HepG2 (cell line): Measurements from ENCODE around the gene ID3. TPM values are rescaled to one million over a fixed set of nuclear protein-coding genes. Genes with fewer than 3 reads are reported as not detected.

Source experiments
- KLF12 ChIP-seq: sonication (generic); formaldehyde crosslinking; IDR thresholded peaks from 2 replicates; pipeline ENCODE4 v1.4.0; 2020; ENCODE audit warnings: missing genetic modification reagents, borderline replicate concordance
- LCORL ChIP-seq, 2 experiments: fragments of 450-650 bp in 1 of 2; sonication (generic) in 1 of 2; formaldehyde crosslinking in 1 of 2; IDR thresholded peaks; 2 replicates each; pipeline versions ENCODE4 v1.5.0 to v1.6.1; 2017 to 2020; ENCODE audit warnings: antibody characterized with exemption in 1 of 2, missing genetic modification reagents in 1 of 2
- MEF2D ChIP-seq: sonication (generic); formaldehyde crosslinking; IDR thresholded peaks from 2 replicates; pipeline ENCODE4 v1.5.1; 2020; ENCODE audit warnings: mild to moderate bottlenecking, missing genetic modification reagents
- PHF20 ChIP-seq: sonication (generic); formaldehyde crosslinking; IDR thresholded peaks from 2 replicates; pipeline ENCODE4 v1.5.0; 2020; ENCODE audit warnings: mild to moderate bottlenecking, missing genetic modification reagents
- ZBTB20 ChIP-seq: sonication (generic); formaldehyde crosslinking; IDR thresholded peaks from 2 replicates; pipeline ENCODE4 v1.8.1; 2023; ENCODE audit warnings: missing genetic modification reagents, low read depth, mild to moderate bottlenecking, borderline replicate concordance
- ZC3H13 ChIP-seq: sonication (generic); formaldehyde crosslinking; IDR thresholded peaks from 2 replicates; pipeline ENCODE4 v1.8.1; 2023; ENCODE audit warnings: mild to moderate bottlenecking, missing genetic modification reagents, moderate library complexity
- ZNF441 ChIP-seq: sonication (generic); formaldehyde crosslinking; IDR thresholded peaks from 2 replicates; pipeline ENCODE4 v1.7.0; 2021; ENCODE audit warnings: missing genetic modification reagents, borderline replicate concordance
- ZNF629 ChIP-seq: sonication (generic); formaldehyde crosslinking; conservative IDR thresholded peaks from 2 replicates; pipeline ENCODE4 v1.5.0; 2020; ENCODE audit warnings: missing genetic modification reagents
- ZZZ3 ChIP-seq: sonication (generic); formaldehyde crosslinking; IDR thresholded peaks from 2 replicates; pipeline ENCODE4 v1.4.0; 2020; ENCODE audit warnings: missing genetic modification reagents, mild to moderate bottlenecking, borderline replicate concordance
- polyA plus RNA-seq, 8 experiments: library from polyadenylated mRNA; depleted of rRNA in 3 of 8; stranded (reverse) in 7 of 8; unstranded in 1 of 8; fragments of >200 nt; fragmentation: Illumina TruSeq in 4 of 8; extraction: Trizol in 4 of 8; gene quantifications; 2 replicates each; pipeline versions ENCODE4 v1.2.1 to v1.2.3, GENCODE V29; 2011 to 2016; ENCODE audit warnings: low read depth in 4 of 8, missing spikeins in 1 of 8, mixed read lengths in 1 of 8; ENCODE audit not compliant: insufficient read depth in 1 of 8
- total RNA-seq, 5 experiments: library from RNA; depleted of rRNA; stranded (reverse); fragments of >200 nt; fragmentation: Illumina TruSeq; extraction: Trizol; gene quantifications; 2 replicates each; pipeline ENCODE4 v1.2.3, GENCODE V29; 2016; ENCODE audit warnings: low read depth in 1 of 5
- TF ChIP-seq, protein P1 (sequence below): sonication (generic); formaldehyde crosslinking; IDR thresholded peaks from one replicate; pipeline ENCODE4 v1.5.1; 2020; ENCODE audit warnings: mild to moderate bottlenecking, missing genetic modification reagents; ENCODE audit errors: not compliant biosample characterization
- TF ChIP-seq, protein P2 (sequence below): sonication (generic); formaldehyde crosslinking; IDR thresholded peaks from 2 replicates; pipeline ENCODE4 v1.4.0; 2020; ENCODE audit warnings: mild to moderate bottlenecking, missing genetic modification reagents
- TF ChIP-seq, protein P3 (sequence below): sonication (generic); formaldehyde crosslinking; IDR thresholded peaks from 2 replicates; pipeline ENCODE4 v1.9.0; 2022; ENCODE audit warnings: missing genetic modification reagents, mild to moderate bottlenecking, borderline replicate concordance
- TF ChIP-seq, protein P4 (sequence below): sonication (generic); formaldehyde crosslinking; IDR thresholded peaks from 2 replicates; pipeline ENCODE4 v1.4.0; 2020; ENCODE audit warnings: mild to moderate bottlenecking, low read depth, missing genetic modification reagents
- TF ChIP-seq, protein P5 (sequence below): sonication (generic); formaldehyde crosslinking; IDR thresholded peaks from 2 replicates; pipeline ENCODE4 v1.5.1; 2020; ENCODE audit warnings: missing genetic modification reagents, mild to moderate bottlenecking, borderline replicate concordance

The ID3 gene
- total and polyA plus RNA-seq, 2 of the 13 experiments (the other 11 are each of a cell fraction or from before 2014, with no cell fraction given), result 64.8 to 115 TPM

DNA sequence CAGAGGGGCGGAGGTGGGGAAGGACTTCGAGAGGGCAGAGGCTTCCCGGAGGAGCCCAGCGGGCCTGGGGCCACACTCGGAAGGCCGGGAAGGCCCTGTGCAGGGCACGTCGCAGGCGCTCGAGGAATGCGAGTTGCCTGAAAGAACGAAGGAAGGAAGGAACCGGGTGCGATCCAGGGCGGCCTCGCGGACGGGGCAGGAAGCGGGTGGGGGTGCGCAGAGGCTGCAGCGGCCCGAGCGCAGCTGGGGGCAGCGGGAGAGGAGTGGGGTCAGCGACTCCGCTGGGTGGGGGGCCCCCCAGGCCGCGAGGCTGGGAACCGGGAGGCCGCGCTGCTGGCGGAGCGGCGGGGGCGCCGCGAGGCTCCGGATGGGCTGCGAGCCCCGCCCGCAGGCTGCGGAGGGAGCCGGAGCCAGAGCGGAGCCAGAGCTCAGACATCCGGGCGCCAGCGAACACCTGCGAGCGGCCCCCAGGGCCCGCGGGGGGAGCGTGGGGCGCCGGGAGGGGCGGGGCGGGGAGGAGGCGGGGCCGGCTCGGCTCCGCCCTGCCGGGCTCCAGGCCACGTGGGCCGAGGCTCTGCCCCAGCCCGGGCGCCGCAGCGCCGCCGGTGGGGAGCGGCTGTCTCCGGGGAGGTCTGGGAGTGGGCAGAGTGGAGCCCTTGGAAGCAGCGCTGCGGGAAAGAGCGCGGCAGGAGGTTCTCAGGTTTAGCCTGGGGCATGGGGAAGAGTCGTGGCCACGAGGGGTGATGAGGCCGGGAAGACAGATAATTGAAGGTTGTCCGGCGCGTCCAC, 4.6 kb downstream of the ID3 start (continued):
- TF ChIP-seq, protein P1, sequence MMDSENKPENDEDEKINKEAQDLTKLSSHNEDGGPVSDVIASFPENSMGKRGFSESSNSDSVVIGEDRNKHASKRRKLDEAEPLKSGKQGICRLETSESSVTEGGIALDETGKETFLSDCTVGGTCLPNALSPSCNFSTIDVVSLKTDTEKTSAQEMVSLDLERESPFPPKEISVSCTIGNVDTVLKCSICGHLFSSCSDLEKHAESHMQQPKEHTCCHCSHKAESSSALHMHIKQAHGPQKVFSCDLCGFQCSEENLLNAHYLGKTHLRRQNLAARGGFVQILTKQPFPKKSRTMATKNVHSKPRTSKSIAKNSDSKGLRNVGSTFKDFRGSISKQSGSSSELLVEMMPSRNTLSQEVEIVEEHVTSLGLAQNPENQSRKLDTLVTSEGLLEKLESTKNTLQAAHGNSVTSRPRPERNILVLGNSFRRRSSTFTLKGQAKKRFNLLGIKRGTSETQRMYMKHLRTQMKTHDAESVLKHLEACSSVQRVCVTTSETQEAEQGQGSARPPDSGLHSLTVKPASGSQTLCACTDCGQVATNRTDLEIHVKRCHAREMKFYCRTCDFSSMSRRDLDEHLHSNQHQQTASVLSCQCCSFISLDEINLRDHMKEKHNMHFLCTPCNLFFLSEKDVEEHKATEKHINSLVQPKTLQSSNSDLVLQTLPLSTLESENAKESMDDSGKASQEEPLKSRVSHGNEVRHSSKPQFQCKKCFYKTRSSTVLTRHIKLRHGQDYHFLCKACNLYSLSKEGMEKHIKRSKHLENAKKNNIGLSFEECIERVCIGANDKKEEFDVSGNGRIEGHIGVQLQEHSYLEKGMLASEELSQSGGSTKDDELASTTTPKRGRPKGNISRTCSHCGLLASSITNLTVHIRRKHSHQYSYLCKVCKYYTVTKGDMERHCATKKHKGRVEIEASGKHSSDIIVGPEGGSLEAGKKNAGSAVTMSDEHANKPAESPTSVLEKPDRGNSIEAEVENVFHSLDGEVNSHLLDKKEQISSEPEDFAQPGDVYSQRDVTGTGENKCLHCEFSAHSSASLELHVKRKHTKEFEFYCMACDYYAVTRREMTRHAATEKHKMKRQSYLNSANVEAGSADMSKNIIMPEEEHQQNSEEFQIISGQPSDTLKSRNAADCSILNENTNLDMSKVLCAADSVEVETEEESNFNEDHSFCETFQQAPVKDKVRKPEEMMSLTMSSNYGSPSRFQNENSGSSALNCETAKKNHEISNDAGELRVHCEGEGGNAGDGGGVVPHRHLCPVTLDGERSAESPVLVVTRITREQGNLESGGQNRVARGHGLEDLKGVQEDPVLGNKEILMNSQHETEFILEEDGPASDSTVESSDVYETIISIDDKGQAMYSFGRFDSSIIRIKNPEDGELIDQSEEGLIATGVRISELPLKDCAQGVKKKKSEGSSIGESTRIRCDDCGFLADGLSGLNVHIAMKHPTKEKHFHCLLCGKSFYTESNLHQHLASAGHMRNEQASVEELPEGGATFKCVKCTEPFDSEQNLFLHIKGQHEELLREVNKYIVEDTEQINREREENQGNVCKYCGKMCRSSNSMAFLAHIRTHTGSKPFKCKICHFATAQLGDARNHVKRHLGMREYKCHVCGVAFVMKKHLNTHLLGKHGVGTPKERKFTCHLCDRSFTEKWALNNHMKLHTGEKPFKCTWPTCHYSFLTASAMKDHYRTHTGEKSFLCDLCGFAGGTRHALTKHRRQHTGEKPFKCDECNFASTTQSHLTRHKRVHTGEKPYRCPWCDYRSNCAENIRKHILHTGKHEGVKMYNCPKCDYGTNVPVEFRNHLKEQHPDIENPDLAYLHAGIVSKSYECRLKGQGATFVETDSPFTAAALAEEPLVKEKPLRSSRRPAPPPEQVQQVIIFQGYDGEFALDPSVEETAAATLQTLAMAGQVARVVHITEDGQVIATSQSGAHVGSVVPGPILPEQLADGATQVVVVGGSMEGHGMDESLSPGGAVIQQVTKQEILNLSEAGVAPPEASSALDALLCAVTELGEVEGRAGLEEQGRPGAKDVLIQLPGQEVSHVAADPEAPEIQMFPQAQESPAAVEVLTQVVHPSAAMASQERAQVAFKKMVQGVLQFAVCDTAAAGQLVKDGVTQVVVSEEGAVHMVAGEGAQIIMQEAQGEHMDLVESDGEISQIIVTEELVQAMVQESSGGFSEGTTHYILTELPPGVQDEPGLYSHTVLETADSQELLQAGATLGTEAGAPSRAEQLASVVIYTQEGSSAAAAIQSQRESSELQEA, result peak; percentile 10
- TF ChIP-seq, protein P2, sequence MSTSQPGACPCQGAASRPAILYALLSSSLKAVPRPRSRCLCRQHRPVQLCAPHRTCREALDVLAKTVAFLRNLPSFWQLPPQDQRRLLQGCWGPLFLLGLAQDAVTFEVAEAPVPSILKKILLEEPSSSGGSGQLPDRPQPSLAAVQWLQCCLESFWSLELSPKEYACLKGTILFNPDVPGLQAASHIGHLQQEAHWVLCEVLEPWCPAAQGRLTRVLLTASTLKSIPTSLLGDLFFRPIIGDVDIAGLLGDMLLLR (CRISPR knock-in tag), result peak; percentile 25; the same call in 1 of the 2 replicates
- no peak for TF ChIP-seq MEF2D (CRISPR knock-in tag)
- TF ChIP-seq ZC3H13 (CRISPR knock-in tag), result no peak
- no peak for TF ChIP-seq LCORL (IDR thresholded peaks at IDR 0.05)
- TF ChIP-seq LCORL (CRISPR knock-in tag; IDR thresholded peaks at IDR 0.05), result 0 out of 2 replicates have a peak, but pooled peaks have one; percentile 61
- no peak for TF ChIP-seq ZBTB20
- no peak for TF ChIP-seq ZZZ3 (CRISPR knock-in tag)
- no peak for TF ChIP-seq PHF20
- peak; percentile 76; the same call in 1 of the 2 replicates for TF ChIP-seq KLF12 (CRISPR knock-in tag)
- TF ChIP-seq, protein P3, sequence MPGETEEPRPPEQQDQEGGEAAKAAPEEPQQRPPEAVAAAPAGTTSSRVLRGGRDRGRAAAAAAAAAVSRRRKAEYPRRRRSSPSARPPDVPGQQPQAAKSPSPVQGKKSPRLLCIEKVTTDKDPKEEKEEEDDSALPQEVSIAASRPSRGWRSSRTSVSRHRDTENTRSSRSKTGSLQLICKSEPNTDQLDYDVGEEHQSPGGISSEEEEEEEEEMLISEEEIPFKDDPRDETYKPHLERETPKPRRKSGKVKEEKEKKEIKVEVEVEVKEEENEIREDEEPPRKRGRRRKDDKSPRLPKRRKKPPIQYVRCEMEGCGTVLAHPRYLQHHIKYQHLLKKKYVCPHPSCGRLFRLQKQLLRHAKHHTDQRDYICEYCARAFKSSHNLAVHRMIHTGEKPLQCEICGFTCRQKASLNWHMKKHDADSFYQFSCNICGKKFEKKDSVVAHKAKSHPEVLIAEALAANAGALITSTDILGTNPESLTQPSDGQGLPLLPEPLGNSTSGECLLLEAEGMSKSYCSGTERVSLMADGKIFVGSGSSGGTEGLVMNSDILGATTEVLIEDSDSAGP (CRISPR knock-in tag), result no peak
- TF ChIP-seq, protein P4, sequence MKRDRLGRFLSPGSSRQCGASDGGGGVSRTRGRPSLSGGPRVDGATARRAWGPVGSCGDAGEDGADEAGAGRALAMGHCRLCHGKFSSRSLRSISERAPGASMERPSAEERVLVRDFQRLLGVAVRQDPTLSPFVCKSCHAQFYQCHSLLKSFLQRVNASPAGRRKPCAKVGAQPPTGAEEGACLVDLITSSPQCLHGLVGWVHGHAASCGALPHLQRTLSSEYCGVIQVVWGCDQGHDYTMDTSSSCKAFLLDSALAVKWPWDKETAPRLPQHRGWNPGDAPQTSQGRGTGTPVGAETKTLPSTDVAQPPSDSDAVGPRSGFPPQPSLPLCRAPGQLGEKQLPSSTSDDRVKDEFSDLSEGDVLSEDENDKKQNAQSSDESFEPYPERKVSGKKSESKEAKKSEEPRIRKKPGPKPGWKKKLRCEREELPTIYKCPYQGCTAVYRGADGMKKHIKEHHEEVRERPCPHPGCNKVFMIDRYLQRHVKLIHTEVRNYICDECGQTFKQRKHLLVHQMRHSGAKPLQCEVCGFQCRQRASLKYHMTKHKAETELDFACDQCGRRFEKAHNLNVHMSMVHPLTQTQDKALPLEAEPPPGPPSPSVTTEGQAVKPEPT, result peak; percentile 69; the same call in 1 of the 2 replicates
- TF ChIP-seq ZNF441, result no peak; the same call in 1 of the 2 replicates
- TF ChIP-seq, protein P5, sequence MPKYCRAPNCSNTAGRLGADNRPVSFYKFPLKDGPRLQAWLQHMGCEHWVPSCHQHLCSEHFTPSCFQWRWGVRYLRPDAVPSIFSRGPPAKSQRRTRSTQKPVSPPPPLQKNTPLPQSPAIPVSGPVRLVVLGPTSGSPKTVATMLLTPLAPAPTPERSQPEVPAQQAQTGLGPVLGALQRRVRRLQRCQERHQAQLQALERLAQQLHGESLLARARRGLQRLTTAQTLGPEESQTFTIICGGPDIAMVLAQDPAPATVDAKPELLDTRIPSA (CRISPR knock-in tag), result no peak
- TF ChIP-seq ZNF629, result peak; percentile 20
